HG03103 (cell line): ENCODE data around the gene MAP3K19.

ENCODE experiments used
- ATAC-seq: cut with Tn5 transposase; IDR thresholded peaks from one replicate; pipeline ENCODE4 v1.9.1; 2021; ENCODE audit warnings: low read depth; ENCODE audit not compliant: unreplicated experiment

The MAP3K19 gene

DNA sequence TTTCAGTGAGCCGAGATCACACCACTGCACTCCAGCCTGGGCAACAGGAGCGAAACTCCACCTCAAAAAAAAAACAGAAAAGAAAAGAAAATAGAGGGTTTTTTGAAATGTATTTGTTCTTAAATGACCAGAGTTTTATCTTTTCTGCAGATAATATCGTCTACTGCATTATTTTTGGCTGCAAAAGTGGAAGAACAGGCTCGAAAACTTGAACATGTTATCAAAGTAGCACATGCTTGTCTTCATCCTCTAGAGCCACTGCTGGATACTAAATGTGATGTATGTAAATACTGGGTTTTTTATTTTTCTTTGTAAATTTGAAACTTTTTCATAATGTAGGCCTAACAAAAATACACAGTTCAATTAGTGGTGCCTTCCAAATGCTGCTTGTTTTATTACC, 110.6 kb downstream of the MAP3K19 start:
- ATAC-seq, result no peak

DNA sequence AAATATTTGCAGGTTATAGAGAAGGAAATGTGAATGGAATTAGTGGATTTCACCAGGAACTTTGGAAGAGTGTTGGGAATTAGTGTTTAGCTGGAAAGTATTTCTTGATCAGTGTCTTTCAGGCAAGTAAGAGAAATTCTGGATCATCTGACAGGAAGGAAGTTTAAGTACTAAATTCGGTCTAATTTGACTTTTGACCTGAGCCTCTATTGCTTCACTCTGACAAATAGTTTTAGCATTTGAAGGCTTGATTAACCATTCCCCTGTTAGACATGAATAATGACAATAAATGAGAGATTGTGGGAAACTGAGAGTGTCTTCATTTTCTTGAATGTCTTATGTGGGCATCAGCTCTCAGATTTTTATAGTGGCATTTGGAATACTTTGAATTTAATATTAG, 112.6 kb downstream of the MAP3K19 start:
- ATAC-seq, result no peak

DNA sequence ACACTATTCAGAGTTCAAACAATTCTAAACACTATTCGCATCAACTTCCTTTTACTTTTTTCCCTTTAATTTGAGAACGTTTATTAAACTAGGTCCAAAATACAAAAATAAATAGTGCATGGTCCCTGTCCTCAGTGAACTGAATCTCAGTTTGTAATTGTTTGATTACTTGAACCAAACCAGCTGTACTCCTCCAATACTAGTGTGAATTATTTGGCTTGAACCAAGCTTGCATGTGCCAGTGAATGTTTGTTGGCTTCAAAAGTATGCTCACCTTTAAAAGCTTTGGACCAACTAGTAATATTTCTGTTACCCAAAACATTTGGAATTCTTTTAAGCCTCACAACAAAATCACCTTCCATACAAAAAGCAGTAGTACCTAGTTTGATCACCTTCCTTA, 113.1 kb downstream of the MAP3K19 start:
- ATAC-seq, result no peak

DNA sequence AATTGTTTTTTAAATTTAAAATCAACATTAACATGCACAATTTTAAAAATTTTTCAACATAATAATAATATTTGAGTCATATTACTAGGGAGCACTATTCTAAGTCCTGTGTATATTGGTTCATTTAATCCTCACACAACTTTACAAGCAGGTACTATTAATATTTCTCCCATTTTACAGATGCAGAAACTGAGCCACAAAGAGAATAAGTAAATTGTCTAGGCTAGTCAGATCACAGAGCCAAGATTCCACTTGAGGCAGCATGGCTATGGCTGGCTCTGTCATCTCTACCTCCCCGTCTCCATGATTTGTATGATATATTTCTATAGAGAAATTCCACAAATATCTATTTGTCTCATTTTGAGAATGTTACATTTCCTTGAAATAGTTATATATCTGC, 113.5 kb downstream of the MAP3K19 start:
- no peak for ATAC-seq

DNA sequence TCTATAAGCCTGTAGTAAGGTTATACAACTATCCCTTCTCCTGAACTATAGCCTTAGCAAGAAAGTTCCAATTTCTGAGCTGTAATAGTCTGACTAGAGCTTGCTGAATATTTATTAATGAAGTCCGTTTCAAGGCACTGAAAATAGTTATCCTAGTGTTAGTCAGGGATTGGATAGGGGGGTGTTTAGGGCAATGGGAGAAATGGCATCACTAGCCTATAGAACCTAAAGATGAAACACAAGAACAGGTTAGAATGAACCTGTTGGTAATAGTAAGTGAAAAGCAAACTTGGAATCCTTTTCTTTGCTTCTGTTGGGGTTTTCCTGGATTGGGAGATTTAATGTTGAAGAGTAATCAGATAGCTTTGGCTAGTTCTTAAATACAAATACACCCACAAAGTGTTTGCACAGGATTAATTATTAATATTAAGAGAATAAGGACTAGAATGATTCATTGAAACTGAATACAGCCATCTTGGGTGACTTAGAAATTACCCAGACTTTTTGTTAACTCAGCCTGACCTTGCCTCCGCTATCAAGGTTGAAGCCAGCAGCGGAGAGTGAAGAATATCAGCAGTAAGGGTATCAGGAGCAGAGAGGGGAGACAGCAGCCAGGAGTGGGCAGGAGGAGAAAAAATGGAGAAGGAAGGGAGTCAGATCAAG, 114.3 kb downstream of the MAP3K19 start:
- ATAC-seq, result no peak

DNA sequence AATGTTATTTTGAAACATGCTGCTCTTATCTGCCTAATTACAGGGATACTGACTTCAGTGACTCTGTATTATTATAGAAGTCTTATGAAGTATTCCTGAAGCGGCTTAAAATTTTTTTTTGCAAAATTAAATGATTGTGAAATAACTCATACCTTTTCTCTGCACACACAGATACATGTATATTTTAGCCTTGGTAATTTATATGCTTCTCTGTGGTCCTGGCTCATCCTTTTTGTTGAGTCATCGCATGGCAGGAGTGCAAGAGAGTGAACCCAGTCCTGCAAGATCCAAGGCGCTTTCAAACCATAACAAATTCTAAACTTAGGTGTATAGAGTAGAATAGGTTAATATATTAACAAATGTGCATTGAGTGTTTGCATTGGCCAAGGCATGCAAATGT, 120.1 kb downstream of the MAP3K19 start:
- no peak for ATAC-seq

DNA sequence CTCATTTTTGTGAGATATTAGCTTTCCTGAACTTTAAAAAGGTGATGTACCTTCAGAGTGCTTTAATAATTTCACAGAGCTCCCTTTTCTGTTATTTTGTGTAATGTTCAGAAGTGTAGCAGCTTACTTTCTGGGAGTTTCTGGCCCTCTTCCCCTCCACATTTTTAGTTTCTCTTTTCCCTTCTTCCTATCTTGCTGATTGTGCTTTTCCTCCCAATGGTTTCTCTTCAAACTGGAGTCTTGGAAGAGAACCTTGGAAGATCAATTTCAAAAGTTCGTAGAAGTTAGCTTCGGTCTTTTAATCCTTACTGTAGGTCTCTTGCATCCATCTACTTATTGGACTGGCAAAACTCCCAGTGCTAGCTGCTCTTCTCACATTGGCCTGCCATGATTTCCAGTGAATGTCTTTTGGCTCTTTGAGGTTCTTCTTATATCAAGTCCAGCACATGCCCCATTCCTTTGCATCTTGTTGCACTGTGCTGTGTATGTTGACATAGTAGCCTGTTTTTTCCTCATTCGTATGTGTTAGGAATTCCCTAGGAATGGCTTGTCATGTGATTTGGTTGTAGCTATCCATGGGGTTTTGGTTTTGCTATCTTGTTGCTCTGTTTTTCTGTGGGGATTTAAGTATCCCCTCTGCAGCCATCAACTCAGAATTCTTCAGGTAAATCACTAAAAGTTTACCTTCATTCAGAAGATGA, 120.9 kb downstream of the MAP3K19 start:
- no peak for ATAC-seq

DNA sequence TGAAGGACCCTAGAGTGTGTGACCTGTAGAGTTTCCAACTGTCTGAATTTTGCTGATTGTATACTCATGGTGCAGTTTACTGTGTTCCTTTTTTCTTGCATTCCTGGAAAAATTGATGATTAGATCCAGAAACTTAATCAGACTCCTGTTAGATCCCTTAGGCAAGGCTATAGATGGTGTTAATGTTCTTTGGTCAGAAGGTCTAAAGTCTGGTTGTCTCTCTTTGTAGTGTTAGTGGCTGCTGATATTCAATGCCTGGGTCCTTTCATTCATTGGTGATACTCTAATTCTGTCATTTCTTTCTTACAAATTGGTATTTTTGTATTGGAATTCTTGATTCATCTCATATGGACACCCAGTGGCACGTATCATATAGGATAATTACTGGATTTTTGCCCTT, 122.3 kb downstream of the MAP3K19 start:
- ATAC-seq, result no peak

DNA sequence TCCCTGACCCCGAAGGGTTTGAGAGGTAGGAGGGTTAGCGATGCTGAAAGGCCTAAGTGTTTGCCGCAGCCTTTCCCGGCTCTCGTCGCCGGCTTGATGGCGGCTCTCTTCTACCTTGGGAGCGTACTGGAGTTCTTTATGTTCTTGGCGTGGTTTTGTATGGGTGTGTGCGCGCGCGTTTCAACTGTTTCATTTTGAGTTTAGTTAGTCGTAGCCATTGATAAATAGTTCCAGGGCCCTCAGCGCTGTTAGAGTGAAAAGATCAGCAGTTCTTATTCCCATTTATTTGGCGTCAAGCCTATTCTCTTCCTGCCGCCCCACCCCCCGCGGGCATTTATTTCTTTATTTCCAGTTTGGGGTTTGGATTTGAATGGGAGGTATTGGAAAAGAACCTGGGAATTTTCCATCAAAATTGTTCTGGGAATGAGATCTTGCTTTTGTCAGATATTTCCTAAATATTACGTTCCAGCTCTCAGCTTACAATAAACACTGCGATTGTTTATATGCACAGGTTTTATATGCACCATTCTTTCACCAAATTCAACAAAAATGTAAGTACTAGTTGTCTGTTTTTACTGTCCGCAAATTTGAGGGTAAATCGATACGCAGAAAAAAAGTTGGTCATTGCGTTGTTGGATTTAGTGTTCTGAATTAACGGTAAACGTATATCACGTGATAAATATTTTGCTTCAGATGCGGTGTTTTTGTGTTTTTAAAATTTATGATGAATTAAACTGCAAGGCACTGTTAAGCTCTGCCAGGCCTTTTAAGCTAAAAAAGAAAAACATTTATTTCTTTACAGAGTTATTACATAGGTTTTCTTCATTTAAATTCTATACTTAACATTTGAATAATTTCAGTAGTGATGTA, 127.7 kb downstream of the MAP3K19 start:
- ATAC-seq, result no peak

DNA sequence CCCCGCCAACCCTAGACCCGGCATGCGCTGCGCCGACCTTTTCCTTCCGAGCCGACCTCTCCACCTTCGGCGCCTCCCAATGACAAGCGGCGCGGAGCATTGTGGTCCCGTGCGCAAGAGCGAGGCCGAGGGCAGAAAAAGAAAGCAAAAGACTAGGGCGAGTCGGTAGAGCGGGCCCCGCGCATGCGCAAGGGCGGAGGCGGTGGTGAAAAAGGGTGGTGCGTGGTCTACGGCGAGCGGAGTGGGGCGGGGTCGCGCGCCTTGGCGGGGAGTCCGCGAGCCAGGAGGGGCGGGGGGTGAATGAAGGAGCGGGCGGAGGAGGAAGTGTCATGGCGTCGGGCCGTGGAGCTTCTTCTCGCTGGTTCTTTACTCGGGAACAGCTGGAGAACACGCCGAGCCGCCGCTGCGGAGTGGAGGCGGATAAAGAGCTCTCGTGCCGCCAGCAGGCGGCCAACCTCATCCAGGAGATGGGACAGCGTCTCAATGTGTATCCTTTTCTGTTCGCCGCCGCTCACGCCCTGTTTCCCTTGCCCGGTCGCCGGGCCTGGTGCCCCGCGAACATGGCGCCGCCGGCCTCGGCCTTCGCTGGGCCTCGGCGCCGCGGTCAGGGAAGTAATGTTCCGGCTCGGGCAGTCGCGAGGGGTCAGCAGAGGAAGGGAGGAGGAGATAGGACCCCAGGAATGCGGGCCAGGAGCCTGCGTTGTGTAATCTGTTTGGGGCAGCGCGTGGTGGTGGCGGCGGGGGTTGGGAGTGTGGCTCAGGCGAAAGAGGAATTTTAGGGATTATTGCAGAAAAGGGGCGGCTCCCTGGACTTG, 128.5 kb downstream of the MAP3K19 start, which contains the start of gene CCNT2:
CCNT2 (plus strand) TSS at position 297 of the 815 bp plus-strand sequence; CDS start at position 330, 33 bp downstream.
- peak; percentile 81 for ATAC-seq

DNA sequence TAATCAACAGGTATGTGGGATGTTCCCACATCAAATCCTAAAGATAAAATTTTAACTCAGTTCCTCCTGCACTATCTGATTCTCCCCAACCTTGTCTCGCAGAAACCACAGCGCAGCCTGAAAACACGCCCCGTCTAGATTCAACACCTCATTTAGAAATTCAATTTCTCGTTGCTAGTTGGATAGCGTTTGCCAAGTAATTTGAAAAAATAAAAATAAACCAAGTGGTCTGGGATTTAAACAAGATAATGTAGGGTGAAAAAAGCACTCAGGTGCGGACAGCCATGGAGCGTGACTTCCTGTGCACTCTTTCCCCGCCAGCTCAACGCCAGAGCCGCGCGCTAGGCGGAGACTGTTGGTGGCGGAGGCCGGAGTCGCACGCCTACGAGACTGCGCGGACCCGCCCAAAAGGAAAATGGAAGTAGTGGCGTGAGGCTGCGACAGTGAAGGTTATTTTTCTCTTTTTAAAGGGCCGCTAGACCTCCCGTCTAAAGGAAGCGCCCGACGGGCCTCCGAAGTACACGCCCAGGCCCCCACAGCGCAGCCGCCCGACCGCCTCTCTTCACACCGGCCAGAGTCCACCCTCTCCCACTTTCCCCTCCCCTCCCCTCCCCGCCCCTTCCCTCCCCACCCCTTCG, 129.2 kb downstream of the MAP3K19 start:
- ATAC-seq, result peak; percentile 62

DNA sequence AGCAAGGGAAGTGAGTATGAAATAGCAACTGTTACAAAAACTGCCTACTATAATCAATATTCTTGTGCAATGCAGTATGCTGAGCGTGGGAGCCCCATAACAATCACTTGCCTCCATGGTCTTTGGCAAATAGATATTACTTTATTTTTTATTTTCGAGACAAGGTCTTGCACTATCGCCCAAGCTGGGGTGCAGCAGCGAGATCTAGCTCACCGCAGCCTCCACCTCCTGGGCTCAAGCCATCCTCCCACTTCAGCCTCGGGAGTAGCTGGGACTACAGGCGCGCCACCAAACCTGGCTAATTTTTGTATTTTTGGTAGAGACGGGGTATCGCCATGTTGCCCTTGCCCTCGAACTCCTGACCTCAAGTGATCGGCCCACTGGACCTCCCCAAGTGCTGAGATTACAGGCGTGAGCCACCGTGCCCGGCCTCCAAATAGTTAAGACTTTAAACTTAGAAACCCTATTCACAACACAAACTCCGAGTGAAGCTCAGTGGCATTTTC, 129.8 kb downstream of the MAP3K19 start:
- ATAC-seq, result no peak
